Neural progenitor cell (in vitro differentiated cells): Measurements from ENCODE around the gene RFX5.
"Not testable (repeated sequence)": the region's sequence is repeated elsewhere in the genome, so short reads cannot be mapped to it uniquely, and the experiment has no call there.

Experiments used
- EZH2 ChIP-seq: fragments of 200-600 bp; sonication (generic); IDR thresholded peaks from 2 replicates; pipeline ENCODE4 v1.6.1; 2017; ENCODE audit warnings: antibody characterized with exemption, mild to moderate bottlenecking, moderate library complexity
- EZH2phosphoT487 ChIP-seq: fragments of 200-600 bp; sonication (generic); IDR thresholded peaks from 2 replicates; pipeline ENCODE4 v1.6.1; 2017; ENCODE audit warnings: antibody characterized with exemption
- TF ChIP-seq, protein P1 (sequence below): fragments of 200-600 bp; sonication (generic); IDR thresholded peaks from 2 replicates; pipeline ENCODE4 v1.5.1; 2017; ENCODE audit warnings: antibody characterized with exemption, mild to moderate bottlenecking

DNA sequence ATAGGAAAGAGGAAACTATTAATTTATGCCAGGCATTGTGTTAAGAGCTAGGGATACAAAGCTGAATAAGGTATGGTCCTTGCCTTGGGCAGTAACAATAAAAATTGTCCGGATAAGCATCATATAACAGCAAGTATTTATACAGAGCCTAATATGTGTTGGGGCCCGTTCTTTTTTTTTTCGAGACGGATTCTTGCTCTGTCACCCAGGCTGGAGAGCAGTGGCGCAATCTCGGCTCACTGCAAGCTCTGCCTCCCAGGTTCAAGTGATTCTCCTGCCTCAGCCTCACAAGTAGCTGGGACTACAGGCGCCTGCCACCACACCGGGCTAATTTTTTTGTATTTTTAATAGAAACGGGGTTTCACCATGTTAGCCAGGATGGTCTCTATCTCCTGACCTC, 3.3 kb upstream of the RFX5 start:
- not testable (repeated sequence) for TF ChIP-seq EZH2, EZH2phosphoT487
- TF ChIP-seq, protein P1, sequence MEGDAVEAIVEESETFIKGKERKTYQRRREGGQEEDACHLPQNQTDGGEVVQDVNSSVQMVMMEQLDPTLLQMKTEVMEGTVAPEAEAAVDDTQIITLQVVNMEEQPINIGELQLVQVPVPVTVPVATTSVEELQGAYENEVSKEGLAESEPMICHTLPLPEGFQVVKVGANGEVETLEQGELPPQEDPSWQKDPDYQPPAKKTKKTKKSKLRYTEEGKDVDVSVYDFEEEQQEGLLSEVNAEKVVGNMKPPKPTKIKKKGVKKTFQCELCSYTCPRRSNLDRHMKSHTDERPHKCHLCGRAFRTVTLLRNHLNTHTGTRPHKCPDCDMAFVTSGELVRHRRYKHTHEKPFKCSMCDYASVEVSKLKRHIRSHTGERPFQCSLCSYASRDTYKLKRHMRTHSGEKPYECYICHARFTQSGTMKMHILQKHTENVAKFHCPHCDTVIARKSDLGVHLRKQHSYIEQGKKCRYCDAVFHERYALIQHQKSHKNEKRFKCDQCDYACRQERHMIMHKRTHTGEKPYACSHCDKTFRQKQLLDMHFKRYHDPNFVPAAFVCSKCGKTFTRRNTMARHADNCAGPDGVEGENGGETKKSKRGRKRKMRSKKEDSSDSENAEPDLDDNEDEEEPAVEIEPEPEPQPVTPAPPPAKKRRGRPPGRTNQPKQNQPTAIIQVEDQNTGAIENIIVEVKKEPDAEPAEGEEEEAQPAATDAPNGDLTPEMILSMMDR: not testable (repeated sequence)
